ENCODE data around the gene PDAP1. TPM values are rescaled to one million over a fixed set of nuclear protein-coding genes. Genes with fewer than 3 reads are reported as not detected.

PDAP1 gene
- total and polyA plus RNA-seq, 2 of the 13 experiments (the other 11 are each of a cell fraction or from before 2014, with no cell fraction given) = 13.0 to 100 TPM

GRCh38 chr7:99394188-99394502 lies 14.3 kb downstream of the PDAP1 start:
- Histone ChIP-seq H3K27me3 (ENCODE audit: control insufficient read depth in 1 of 2, insufficient read depth in 2 of 2, low read length in 2 of 2) (no peaks in the 10 kb centered on the region), H3K36me3 (replicated peaks in 1 of 2; ENCODE audit: control insufficient read depth in 1 of 2, insufficient read depth in 2 of 2, low read length in 2 of 2) (peaks cover 24 to 78% of the 10 kb centered on the region in 2 experiments), H3K9me3 (ENCODE audit: low read length) (no peaks in the 10 kb centered on the region), H3K79me2 (ENCODE audit: insufficient read depth, low read length) (no peaks in the 10 kb centered on the region), H4K20me1 (ENCODE audit: insufficient read depth, low read length) (no peaks in the 10 kb centered on the region), H3K4me2 (ENCODE audit: low read depth, low read length) (no peak overlapping the region), H3K4me3 (replicated peaks in 1 of 3; ENCODE audit: insufficient read depth in 1 of 3, low read depth in 2 of 3, low read length in 3 of 3) (no peak overlapping the region), H3K27ac (ENCODE audit: extremely low read length, insufficient read depth, low read length) (no peak overlapping the region), H3K4me1 (ENCODE audit: insufficient read depth, low read length) (no peaks in the 10 kb centered on the region), H2AFZ (ENCODE audit: low read length) (no peak overlapping the region), H3K9ac (ENCODE audit: insufficient read depth, low read depth, low read length) (no peak overlapping the region)
- POLR2A ChIA-PET = no interaction called here
- in situ Hi-C loops (cut with HindIII; ENCODE audit: extremely low pct_ligation_motif_present, low pct_unique_long_range_greater_than_20kb) = no loop called here
- DNase-seq (ENCODE audit: low spot score) = no peak
- CTCF ChIA-PET (ENCODE audit: low intra/inter-chr PET ratio, low total read pairs) = no interaction called here
- 100% methylated on average over 1 of the region's 4 CpGs for WGBS (ENCODE audit: low lambda C conversion rate)
- TF ChIP-seq PCBP2 (optimal IDR thresholded peaks at IDR 0.05; ENCODE audit: low read depth, low read length, poor library complexity, severe bottlenecking) = no peak
- TF ChIP-seq AGO2 (optimal IDR thresholded peaks at IDR 0.05; ENCODE audit: low read depth, low read length) = peak; percentile 23
- no peak for FAIRE-seq
- no TSS peak for BruUV-seq (replicated peaks)
- ATAC-seq = no peak
- intact Hi-C loops (cut with micrococcal nuclease; ENCODE audit: unreplicated experiment) = no loop called here

- 99% methylated on average over 27 of the region's 30 CpGs for WGBS (ENCODE audit: low lambda C conversion rate)
- no TSS peak for BruUV-seq (replicated peaks)
- FAIRE-seq = no peak
- Histone ChIP-seq H3K4me3 (replicated peaks in 1 of 3; ENCODE audit: insufficient read depth in 1 of 3, low read depth in 2 of 3, low read length in 3 of 3) (no peak overlapping the region), H3K4me2 (ENCODE audit: low read depth, low read length) (no peak overlapping the region), H3K9me3 (ENCODE audit: low read length) (no peaks in the 10 kb centered on the region), H3K9ac (ENCODE audit: insufficient read depth, low read depth, low read length) (no peak overlapping the region), H3K4me1 (ENCODE audit: insufficient read depth, low read length) (no peaks in the 10 kb centered on the region), H3K27me3 (ENCODE audit: control insufficient read depth in 1 of 2, insufficient read depth in 2 of 2, low read length in 2 of 2) (no peaks in the 10 kb centered on the region), H3K79me2 (ENCODE audit: insufficient read depth, low read length) (no peaks in the 10 kb centered on the region), H4K20me1 (ENCODE audit: insufficient read depth, low read length) (no peaks in the 10 kb centered on the region), H3K36me3 (replicated peaks in 1 of 2; ENCODE audit: control insufficient read depth in 1 of 2, insufficient read depth in 2 of 2, low read length in 2 of 2) (peaks cover 22 to 72% of the 10 kb centered on the region in 2 experiments), H2AFZ (ENCODE audit: low read length) (no peak overlapping the region), H3K27ac (ENCODE audit: extremely low read length, insufficient read depth, low read length) (no peak overlapping the region)
- CTCF ChIA-PET (ENCODE audit: low intra/inter-chr PET ratio, low total read pairs) = no interaction called here
- intact Hi-C loops (cut with micrococcal nuclease; ENCODE audit: unreplicated experiment) = no loop called here
- POLR2A ChIA-PET = interaction anchor here (0.7 kb wide), 1 partner anchor 8 kb away, joined by 3 read pairs; no protein-coding TSS in a partner anchor
- in situ Hi-C loops (cut with HindIII; ENCODE audit: extremely low pct_ligation_motif_present, low pct_unique_long_range_greater_than_20kb) = no loop called here
- DNase-seq (ENCODE audit: low spot score) = no peak
- TF ChIP-seq ZNF773 (CRISPR knock-in tag; IDR thresholded peaks at IDR 0.05; ENCODE audit: borderline replicate concordance) (no peak), POLR2AphosphoS5 (IDR thresholded peaks at IDR 0.05; ENCODE audit: low read depth, low read length) (0 out of 2 replicates have a peak, but pooled peaks have one; percentile 15), TMF1 (CRISPR knock-in tag; IDR thresholded peaks at IDR 0.05; ENCODE audit: low read depth) (no peak), ZNF720 (CRISPR knock-in tag; IDR thresholded peaks at IDR 0.05) (no peak), IKZF1 (IDR thresholded peaks at IDR 0.05) (no peak), THAP7 (CRISPR knock-in tag; IDR thresholded peaks at IDR 0.05) (no peak), MTERF4 (CRISPR knock-in tag; IDR thresholded peaks at IDR 0.05) (no peak), HMGXB4 (CRISPR knock-in tag; IDR thresholded peaks at IDR 0.05; ENCODE audit: borderline replicate concordance in 1 of 2, low read depth in 1 of 2) (no peak), CREB1 (IDR thresholded peaks at IDR 0.05) (no peak), CREB1 (CRISPR knock-in tag; IDR thresholded peaks at IDR 0.05) (no peak), AGO2 (optimal IDR thresholded peaks at IDR 0.05; ENCODE audit: low read depth, low read length) (peak; percentile 34)
- ATAC-seq = no peak
Observed at GRCh38 chr7:99393355-99394187, 14.8 kb downstream of the PDAP1 start.
